IMR-90 (cell line): ENCODE results near the gene FUT1.

Experiments
- BHLHE40 ChIP-seq: fragments of 150-350 bp; IDR thresholded peaks from 2 replicates; pipeline ENCODE4 v1.6.1; 2016; ENCODE audit warnings: mild to moderate bottlenecking, low read depth, low read length
- CHD1 ChIP-seq: IDR thresholded peaks from 2 replicates; pipeline ENCODE4 v1.6.1; 2012; ENCODE audit warnings: low read depth, low read length, improper control_type of control experiment
- CTCF ChIP-seq: conservative IDR thresholded peaks from 2 replicates; pipeline ENCODE4 v1.5.1; 2012; ENCODE audit warnings: mild to moderate bottlenecking, low read depth, low read length, improper control_type of control experiment
- FOS ChIP-seq: fragments of 150-350 bp; IDR thresholded peaks from 2 replicates; pipeline ENCODE4 v1.6.1; 2016; ENCODE audit warnings: low read depth, low read length
- MAZ ChIP-seq: IDR thresholded peaks from 2 replicates; pipeline ENCODE4 v1.6.1; 2012; ENCODE audit warnings: low read depth, mild to moderate bottlenecking, low read length, improper control_type of control experiment, moderate library complexity, borderline replicate concordance
- POLR2A ChIP-seq: IDR thresholded peaks from 2 replicates; pipeline ENCODE4 v1.6.1; 2012; ENCODE audit warnings: mild to moderate bottlenecking, low read depth, low read length
- RAD21 ChIP-seq: IDR thresholded peaks from 2 replicates; pipeline ENCODE4 v1.6.1; 2012; ENCODE audit warnings: low read length, improper control_type of control experiment
- SMC3 ChIP-seq: fragments of 150-350 bp; IDR thresholded peaks from 2 replicates; pipeline ENCODE4 v1.6.1; 2016; ENCODE audit warnings: low read depth, mild to moderate bottlenecking, antibody characterized with exemption, low read length, moderate library complexity
- USF2 ChIP-seq: fragments of 150-350 bp; IDR thresholded peaks from 2 replicates; pipeline ENCODE4 v1.6.1; 2017; ENCODE audit warnings: mild to moderate bottlenecking, antibody characterized with exemption, low read length, low read depth

DNA sequence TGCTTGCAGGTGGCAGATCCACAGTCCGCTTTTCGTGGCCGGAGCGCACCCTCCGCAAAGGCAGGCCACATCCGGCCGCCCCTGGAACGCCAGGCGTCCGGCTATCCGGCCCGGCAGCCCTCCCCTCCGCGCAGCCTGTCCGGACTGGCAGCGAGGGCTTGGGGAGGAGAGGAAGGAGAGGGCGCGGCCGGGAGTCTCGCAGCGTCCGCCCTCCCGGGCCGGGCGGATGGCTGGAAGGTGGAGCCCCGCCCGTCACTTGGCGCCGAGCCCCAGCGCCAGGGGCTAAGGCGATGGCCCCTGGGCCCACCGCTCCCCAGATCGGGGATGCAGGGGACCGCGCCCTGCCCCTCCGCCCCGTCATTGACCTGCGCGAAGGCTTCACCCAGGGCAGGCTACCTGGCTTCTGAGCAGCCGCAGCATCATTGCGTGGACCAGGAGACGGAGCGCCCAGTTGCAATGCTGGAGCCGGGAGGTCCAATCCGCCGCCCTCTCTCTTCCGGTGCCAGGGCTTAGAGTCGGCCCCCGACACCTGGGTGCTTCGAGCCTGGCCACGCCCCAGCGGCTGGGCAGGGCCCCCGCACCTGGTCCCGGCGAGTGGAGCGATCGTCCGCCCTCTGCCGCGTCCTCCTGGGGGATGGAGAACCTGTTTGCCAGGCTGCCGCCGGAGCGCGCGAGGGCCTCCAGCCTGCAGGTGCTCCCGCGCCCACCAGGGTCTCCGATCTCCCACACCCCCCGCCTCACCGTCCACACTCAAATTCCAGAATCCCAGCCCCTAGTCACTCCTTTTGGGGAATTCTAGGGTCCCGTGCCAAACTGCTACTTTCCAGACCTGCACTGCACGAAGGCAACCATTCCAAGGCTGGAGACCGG lies at the start of gene FUT1:
- TF ChIP-seq CHD1 = no peak
- no peak for TF ChIP-seq POLR2A
- TF ChIP-seq CTCF = no peak
- TF ChIP-seq USF2 = no peak
- no peak for TF ChIP-seq RAD21
- TF ChIP-seq BHLHE40 = no peak
- TF ChIP-seq FOS = no peak
- TF ChIP-seq MAZ = no peak
- no peak for TF ChIP-seq SMC3
